ENCODE data around the gene OSBPL1A.

Gene OSBPL1A

GRCh38 chr18:24115628-24116027 is 282.0 kb downstream of the OSBPL1A start:
- no peak for FAIRE-seq

GRCh38 chr18:24114924-24115549 is 282.6 kb downstream of the OSBPL1A start:
- no peak for FAIRE-seq

GRCh38 chr18:24112874-24113615 is 284.6 kb downstream of the OSBPL1A start:
- no peak for FAIRE-seq

GRCh38 chr18:24112464-24112863 is 285.2 kb downstream of the OSBPL1A start:
- no peak for FAIRE-seq

Data from TTC549 (cell line).